ENCODE data around the gene MMP14.

The MMP14 gene

GRCh38 chr14:22819151-22819988 is 17.0 kb upstream of the MMP14 start:
- Histone ChIP-seq H3K36me3 (no peaks in the 10 kb centered on the region), H3K9me3 (no peaks in the 10 kb centered on the region), H3K4me1 (peaks cover 0 to 52% (median 33%) of the 10 kb centered on the region in 4 donors), H3K27me3 (no peaks in the 10 kb centered on the region), H3K4me3 (peak overlapping the region; percentile 33 to 37), H3K27ac (peak overlapping the region; percentile 64 to 78)
- peak; percentile 74 to 85 for DNase-seq
- TF ChIP-seq CTCF (IDR thresholded peaks at IDR 0.05): no peak
- intact Hi-C loops (cut with DNase I; ENCODE audit: low total_unique reads): loop anchor here (1.0 kb wide), 1 partner anchor 34 kb away; no protein-coding TSS in a partner anchor

GRCh38 chr14:22820731-22821130 is 15.7 kb upstream of the MMP14 start:
- Histone ChIP-seq H3K27me3 (no peaks in the 10 kb centered on the region), H3K27ac (peak overlapping the region in 1 of 2 donors; percentile 78), H3K4me1 (peaks cover 0 to 52% (median 33%) of the 10 kb centered on the region in 4 donors), H3K4me3 (no peak overlapping the region), H3K36me3 (no peaks in the 10 kb centered on the region), H3K9me3 (no peaks in the 10 kb centered on the region)
- no peak for DNase-seq
- no peak for TF ChIP-seq CTCF (IDR thresholded peaks at IDR 0.05)
- intact Hi-C loops (cut with DNase I; ENCODE audit: low total_unique reads): loop anchor here (10.0 kb wide), 1 partner anchor 256 kb away; no protein-coding TSS in a partner anchor

- TF ChIP-seq CTCF (IDR thresholded peaks at IDR 0.05): no peak
- H3K4me3 ChIP-seq: no peak overlapping the region
- H3K9me3 ChIP-seq: no peaks in the 10 kb centered on the region
- H3K4me1 ChIP-seq: peaks cover 0 to 52% (median 33%) of the 10 kb centered on the region in 4 donors
- no peaks in the 10 kb centered on the region for H3K36me3 ChIP-seq
- intact Hi-C loops (cut with DNase I; ENCODE audit: low total_unique reads): loop anchor here (10.0 kb wide), 1 partner anchor 257 kb away; no protein-coding TSS in a partner anchor
- no peak for DNase-seq
- no peaks in the 10 kb centered on the region for H3K27me3 ChIP-seq
- peak overlapping the region in 1 of 2 donors; percentile 78 for H3K27ac ChIP-seq
Observed at GRCh38 chr14:22821193-22822015, 15.0 kb upstream of the MMP14 start.

- DNase-seq: no peak
- H3K9me3 ChIP-seq: no peaks in the 10 kb centered on the region
- no peaks in the 10 kb centered on the region for H3K36me3 ChIP-seq
- TF ChIP-seq CTCF (IDR thresholded peaks at IDR 0.05): no peak
- intact Hi-C loops (cut with DNase I; ENCODE audit: low total_unique reads): loop anchor here (10.0 kb wide), 1 partner anchor 257 kb away; no protein-coding TSS in a partner anchor
- H3K4me3 ChIP-seq: peak overlapping the region; percentile 46 to 58
- H3K27me3 ChIP-seq: no peaks in the 10 kb centered on the region
- peaks cover 0 to 49% (median 33%) of the 10 kb centered on the region in 4 donors for H3K4me1 ChIP-seq
- peak overlapping the region; percentile 69 to 73 for H3K27ac ChIP-seq
Observed at GRCh38 chr14:22822016-22822570, 14.3 kb upstream of the MMP14 start.

GRCh38 chr14:22822571-22823098 is 13.8 kb upstream of the MMP14 start:
- peaks cover 0 to 43% (median 32%) of the 10 kb centered on the region in 4 donors for H3K4me1 ChIP-seq
- peak; percentile 76 to 87 for DNase-seq
- peak; percentile 80 to 82 for TF ChIP-seq CTCF (IDR thresholded peaks at IDR 0.05)
- peak overlapping the region; percentile 69 to 73 for H3K27ac ChIP-seq
- no peaks in the 10 kb centered on the region for H3K27me3 ChIP-seq
- intact Hi-C loops (cut with DNase I; ENCODE audit: low total_unique reads): loop anchor here (10.0 kb wide), 1 partner anchor 258 kb away; no protein-coding TSS in a partner anchor
- H3K36me3 ChIP-seq: no peaks in the 10 kb centered on the region
- peak overlapping the region; percentile 46 to 58 for H3K4me3 ChIP-seq
- H3K9me3 ChIP-seq: no peaks in the 10 kb centered on the region
